Mesodermal cell (in vitro differentiated cells): ENCODE results near the gene CASZ1.

Source experiments
- H3K27ac ChIP-seq: 2 replicates; pipeline ENCODE4 v1.7.0; 2013; ENCODE audit warnings: mild to moderate bottlenecking, low read depth, low read length, moderate library complexity; ENCODE audit not compliant: severe bottlenecking
- H3K36me3 ChIP-seq: 2 replicates; pipeline ENCODE4 v1.7.1; 2013; ENCODE audit warnings: mild to moderate bottlenecking, low read length, moderate library complexity; ENCODE audit not compliant: control insufficient read depth, insufficient read depth
- H3K4me1 ChIP-seq: one replicate; pipeline ENCODE4 v1.7.1; 2013; ENCODE audit warnings: mild to moderate bottlenecking, low read length; ENCODE audit not compliant: insufficient read depth, control insufficient read depth, poor library complexity, severe bottlenecking
- H3K4me3 ChIP-seq: 2 replicates; pipeline ENCODE4 v1.7.0; 2013; ENCODE audit warnings: low read length, control low read depth, mild to moderate bottlenecking; ENCODE audit not compliant: insufficient read depth, poor library complexity, severe bottlenecking; ENCODE audit errors: extremely low read depth
- H3K9me3 ChIP-seq: 2 replicates; pipeline ENCODE4 v1.7.1; 2013; ENCODE audit warnings: mild to moderate bottlenecking, low read length, moderate library complexity; ENCODE audit not compliant: control insufficient read depth
- WGBS, 2 experiments: methylation state at CpG; one replicate each; pipeline ENCODE4 v1.1.5; 2013; ENCODE audit warnings: missing lambda C conversion rate in 2 of 2; ENCODE audit not compliant: insufficient coverage in 2 of 2; 5-methylcytosine and 5-hydroxymethylcytosine counted together

CASZ1 gene

DNA sequence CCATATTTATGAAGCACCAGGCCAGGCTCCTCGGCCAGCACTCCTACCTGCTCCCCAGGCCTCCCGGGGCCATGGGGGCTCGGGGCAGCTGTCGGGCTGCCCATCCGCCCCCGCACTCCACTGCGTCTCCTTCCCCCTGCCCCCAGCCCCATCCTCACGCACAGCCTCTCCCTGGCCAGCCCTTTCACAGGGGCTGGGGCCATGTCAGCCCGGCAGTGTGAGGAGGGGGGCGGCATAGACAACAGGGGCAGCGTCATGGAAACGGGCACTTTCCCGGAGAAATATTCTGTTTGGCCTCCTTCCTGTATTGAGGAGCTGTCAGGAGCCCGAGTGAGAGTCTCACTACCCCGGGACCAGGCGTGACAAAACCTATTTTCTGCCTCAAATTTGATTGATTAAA, 87.3 kb downstream of the CASZ1 start:
- 33 to 38% methylated on average over 9 of the region's 16 CpGs for WGBS, 2 experiments
- Histone ChIP-seq H3K27ac (no peak overlapping the region), H3K9me3 (no peaks in the 10 kb centered on the region), H3K4me1 (peaks cover 11% of the 10 kb centered on the region), H3K4me3 (no peak overlapping the region), H3K36me3 (no peaks in the 10 kb centered on the region)

DNA sequence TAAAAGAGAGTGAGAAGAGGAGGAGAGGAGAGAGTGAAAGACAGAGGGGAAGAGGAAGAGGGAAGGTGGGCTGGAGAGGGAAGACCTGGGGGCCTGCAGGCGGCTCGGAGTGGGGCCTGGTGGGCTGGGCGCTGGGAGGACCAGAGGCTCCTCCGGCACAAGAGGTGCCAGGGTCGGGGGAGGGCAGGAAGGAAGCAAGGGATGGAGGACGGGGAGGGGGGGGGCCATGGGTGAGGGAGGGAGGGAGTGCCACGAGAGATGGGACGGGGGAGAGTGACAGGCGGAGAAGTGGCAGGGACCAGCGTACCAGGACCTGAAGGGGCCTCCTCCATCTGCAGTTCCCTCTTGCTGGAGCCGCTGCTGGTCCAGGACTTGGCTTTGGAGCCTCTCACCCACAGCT, 87.7 kb downstream of the CASZ1 start:
- Histone ChIP-seq H3K36me3 (no peaks in the 10 kb centered on the region), H3K4me3 (no peak overlapping the region), H3K4me1 (peaks cover 15% of the 10 kb centered on the region), H3K27ac (no peak overlapping the region), H3K9me3 (no peaks in the 10 kb centered on the region)
- 57 to 59% methylated on average over 3 to 4 of the region's 11 CpGs for WGBS, 2 experiments

DNA sequence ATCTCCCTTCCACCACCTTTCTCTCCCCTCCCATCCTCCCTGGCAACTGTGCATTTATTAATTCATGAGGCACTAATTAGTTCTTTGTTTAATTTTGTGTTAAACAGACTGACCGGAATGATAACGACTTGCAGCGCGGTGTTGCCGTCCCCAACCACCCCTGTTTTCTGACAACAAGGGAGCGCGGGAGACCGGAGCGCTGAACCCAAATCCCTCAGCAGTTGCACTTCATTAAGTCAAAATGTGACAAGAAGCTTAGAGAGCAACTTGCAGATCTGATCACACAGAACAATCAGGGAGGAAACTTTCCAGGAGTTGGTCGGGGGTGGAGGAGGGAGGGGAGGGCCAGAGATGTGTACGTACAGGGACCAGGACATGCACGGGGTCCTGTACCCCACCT, 89.2 kb downstream of the CASZ1 start:
- peaks cover 17% of the 10 kb centered on the region for H3K4me1 ChIP-seq

DNA sequence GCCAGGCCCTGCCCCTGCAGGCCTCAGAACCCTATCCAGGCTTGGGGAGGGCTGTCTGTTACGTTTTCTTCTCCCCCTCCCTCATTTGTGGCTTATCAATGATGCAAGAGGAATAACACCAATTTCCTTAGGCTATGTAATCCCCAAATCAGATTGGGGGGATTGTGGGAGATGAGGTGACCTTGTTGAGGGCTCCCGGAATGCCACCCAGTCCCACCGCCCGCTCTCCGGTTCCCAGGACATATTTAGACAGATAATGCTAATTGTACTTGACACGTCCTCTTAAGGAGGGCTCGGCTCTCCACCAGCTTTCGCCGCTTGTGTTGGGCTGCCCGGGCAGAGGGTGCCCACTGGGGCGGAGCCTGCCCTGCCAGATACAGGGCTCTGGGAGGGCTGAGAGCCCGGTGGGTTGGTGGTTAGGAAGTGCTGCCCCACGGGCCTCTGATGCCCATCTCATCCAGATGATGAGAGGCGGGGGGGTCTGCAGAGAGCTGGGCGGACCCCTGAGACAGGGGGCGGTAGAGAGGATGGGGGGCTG, 90.0 kb downstream of the CASZ1 start:
- Histone ChIP-seq H3K36me3 (no peaks in the 10 kb centered on the region), H3K27ac (no peak overlapping the region), H3K4me3 (no peak overlapping the region), H3K9me3 (no peaks in the 10 kb centered on the region), H3K4me1 (peaks cover 17% of the 10 kb centered on the region)
- 95 to 97% methylated on average over 10 to 13 of the region's 16 CpGs for WGBS, 2 experiments

More for the DNA sequence above, 89.2 kb downstream of the CASZ1 start:
- Histone ChIP-seq H3K4me3 (no peak overlapping the region), H3K36me3 (no peaks in the 10 kb centered on the region), H3K9me3 (no peaks in the 10 kb centered on the region), H3K27ac (no peak overlapping the region)
- 88 to 95% methylated on average over 8 to 12 of the region's 12 CpGs for WGBS, 2 experiments

DNA sequence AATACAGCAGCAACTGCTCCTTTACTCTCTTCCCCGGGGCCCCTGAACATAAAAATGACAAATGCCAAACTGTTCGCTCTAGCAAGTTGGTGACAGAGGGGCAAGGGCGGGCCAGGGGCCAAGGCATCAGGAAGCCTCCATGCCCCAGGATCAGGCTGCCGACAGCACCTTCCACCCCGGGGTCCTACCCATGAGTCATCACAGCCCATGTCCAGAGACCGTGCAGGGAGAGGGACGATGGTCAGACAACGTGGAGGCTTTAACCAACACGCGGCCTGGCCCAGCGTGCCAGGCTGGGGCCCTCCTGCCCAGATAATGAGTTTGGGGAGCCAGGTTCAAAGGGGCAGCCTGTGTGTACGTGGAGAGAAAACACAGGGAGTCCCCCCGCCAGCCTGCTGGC, 90.5 kb downstream of the CASZ1 start:
- no peaks in the 10 kb centered on the region for H3K9me3 ChIP-seq
- H3K4me1 ChIP-seq: peaks cover 17% of the 10 kb centered on the region
- no peak overlapping the region for H3K27ac ChIP-seq
- no peak overlapping the region for H3K4me3 ChIP-seq
- H3K36me3 ChIP-seq: no peaks in the 10 kb centered on the region
- 86 to 89% methylated on average over 12 to 13 of the region's 13 CpGs for WGBS, 2 experiments

DNA sequence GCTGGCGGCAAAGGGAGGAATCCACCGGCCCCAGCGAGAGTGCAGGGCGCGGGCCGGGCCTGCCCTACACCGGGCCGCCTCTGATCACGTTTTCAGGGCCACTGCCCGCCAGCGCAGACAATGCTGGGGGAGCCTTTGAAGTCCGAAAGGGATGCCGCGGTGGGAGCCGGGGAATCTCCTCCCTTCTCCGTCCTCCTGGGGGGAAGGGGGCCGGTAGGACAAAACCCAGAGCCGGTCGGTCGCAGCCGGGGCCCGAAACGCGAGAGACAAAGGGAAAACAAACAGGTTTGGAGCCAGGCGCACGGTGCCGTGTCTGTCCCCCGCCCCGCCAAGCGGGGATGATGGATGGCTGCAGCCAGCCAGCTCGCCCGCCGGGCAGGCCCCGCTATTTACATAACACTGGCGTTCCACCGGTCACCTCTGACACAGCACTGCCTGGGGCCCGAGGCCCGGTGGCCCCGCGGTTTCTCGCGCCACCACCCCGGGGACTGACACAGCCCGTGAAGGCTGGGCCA, 92.0 kb downstream of the CASZ1 start:
- no peaks in the 10 kb centered on the region for H3K9me3 ChIP-seq
- peaks cover 16% of the 10 kb centered on the region for H3K4me1 ChIP-seq
- no peaks in the 10 kb centered on the region for H3K36me3 ChIP-seq
- no peak overlapping the region for H3K4me3 ChIP-seq
- H3K27ac ChIP-seq: peak overlapping the region; percentile 66
- 7% methylated on average over 37 to 43 of the region's 44 CpGs for whole genome bisulfite sequencing, 2 experiments

DNA sequence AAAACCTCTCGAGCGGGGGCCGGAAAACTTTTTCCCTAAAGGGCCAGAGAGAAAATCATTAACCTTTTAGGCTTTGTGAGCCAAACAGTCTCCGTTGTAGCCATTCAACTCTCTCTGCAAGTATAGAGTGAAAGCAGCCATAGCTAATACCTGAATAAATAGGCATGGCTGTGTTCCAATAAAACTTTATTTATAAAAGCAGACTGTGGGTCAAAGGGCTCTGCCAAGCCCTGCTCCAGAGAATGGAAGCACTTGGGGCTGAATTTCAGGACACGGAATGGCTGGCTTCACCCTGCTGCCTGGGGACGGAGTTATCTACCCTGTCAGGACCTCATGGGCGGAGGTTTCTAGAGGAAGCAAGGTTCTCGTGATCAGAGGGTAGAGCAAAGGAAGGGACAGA, 92.7 kb downstream of the CASZ1 start:
- Histone ChIP-seq H3K36me3 (no peaks in the 10 kb centered on the region), H3K4me3 (no peak overlapping the region), H3K4me1 (peaks cover 11% of the 10 kb centered on the region), H3K27ac (peak overlapping the region; percentile 29), H3K9me3 (no peaks in the 10 kb centered on the region)
- 87 to 93% methylated on average over 5 to 7 of the region's 8 CpGs for WGBS, 2 experiments

DNA sequence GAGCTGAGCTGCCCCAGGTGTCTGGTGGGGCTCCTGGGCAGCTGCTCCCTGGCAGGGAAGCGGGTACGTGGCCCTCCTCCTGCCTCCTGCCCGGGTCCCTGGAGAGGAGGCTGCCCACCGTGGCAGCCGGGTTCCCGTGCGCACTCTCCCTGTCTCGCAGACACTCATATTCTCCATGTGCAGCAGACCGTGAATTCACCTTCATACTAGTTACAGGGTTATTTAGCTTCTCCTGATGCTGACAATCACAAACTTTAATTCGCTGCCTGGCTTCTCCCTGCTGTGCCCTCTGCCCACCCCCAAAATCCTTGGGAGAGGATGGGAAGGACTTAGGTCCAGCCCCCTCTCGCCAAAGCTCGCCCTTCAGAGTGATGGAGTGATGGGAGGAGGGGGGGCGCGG, 95.3 kb downstream of the CASZ1 start:
- peaks cover 11% of the 10 kb centered on the region for H3K4me1 ChIP-seq
- H3K4me3 ChIP-seq: no peak overlapping the region
- 80 to 89% methylated on average over 10 to 11 of the region's 14 CpGs for WGBS, 2 experiments
- H3K36me3 ChIP-seq: no peaks in the 10 kb centered on the region
- no peaks in the 10 kb centered on the region for H3K9me3 ChIP-seq
- no peak overlapping the region for H3K27ac ChIP-seq

DNA sequence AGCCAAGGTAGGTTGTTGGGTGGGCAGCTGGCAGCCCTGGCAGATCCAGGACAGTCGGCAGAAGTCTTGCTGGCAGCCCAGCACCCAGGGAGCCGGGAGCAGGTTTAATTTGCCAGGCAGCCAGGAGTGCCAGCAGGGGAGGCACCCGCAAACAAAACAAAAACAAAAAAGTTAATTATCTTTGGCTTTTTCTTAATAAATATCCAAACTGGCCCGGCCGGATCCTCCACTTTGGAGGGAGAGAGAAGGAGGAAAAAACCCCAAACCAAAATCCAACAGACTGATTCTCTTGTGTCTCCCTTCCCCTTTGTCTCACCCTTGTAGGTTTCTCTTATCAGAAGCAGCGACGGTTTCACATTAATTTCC, 97.0 kb downstream of the CASZ1 start:
- Histone ChIP-seq H3K4me3 (no peak overlapping the region), H3K4me1 (peaks cover 8% of the 10 kb centered on the region), H3K9me3 (no peaks in the 10 kb centered on the region), H3K36me3 (no peaks in the 10 kb centered on the region), H3K27ac (no peak overlapping the region)
- WGBS, 2 experiments: 100% methylated on average over 3 of the region's 7 CpGs; no CpG with 5 or more reads in 1 of the 2 experiments

DNA sequence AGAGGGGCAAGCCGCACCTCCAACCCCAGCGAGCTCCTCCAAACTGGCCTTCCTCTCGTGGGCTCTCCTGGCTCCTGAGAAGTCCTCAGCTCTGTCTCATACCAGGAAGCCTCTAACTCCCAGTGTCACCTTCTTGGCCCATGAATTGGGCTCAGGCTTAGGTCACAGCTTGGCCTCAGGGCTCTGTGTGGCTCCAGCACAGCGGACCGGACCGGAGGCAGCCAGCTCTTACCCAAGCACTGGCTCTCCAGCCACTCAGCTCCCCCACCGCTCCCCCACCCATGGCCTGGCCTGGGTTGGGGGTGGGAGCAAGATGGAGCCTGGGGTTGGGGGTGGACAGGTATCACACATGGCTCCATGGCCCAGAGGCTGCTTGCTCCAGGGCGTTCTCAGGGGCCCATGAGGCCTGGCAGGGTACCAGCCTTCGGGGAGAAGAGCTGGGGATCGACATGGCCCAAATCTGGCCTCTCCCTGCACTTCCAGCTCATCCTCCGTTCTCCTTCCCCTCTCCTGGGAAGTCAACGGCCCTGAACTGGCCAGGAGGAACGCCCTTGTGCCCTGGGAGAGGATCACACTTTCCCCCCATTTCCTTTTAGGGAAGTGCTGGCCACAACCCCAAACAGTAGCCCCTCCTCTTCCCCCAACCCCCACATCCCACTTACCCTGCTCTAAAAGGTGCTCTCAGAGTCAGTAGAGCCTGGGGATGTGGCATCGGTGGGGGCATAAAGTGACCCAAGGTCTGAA, 97.5 kb downstream of the CASZ1 start:
- Histone ChIP-seq H3K9me3 (no peaks in the 10 kb centered on the region), H3K27ac (no peak overlapping the region), H3K4me3 (no peak overlapping the region), H3K36me3 (no peaks in the 10 kb centered on the region), H3K4me1 (peaks cover 4% of the 10 kb centered on the region)
- 79 to 86% methylated on average over 11 to 12 of the region's 14 CpGs for WGBS, 2 experiments

DNA sequence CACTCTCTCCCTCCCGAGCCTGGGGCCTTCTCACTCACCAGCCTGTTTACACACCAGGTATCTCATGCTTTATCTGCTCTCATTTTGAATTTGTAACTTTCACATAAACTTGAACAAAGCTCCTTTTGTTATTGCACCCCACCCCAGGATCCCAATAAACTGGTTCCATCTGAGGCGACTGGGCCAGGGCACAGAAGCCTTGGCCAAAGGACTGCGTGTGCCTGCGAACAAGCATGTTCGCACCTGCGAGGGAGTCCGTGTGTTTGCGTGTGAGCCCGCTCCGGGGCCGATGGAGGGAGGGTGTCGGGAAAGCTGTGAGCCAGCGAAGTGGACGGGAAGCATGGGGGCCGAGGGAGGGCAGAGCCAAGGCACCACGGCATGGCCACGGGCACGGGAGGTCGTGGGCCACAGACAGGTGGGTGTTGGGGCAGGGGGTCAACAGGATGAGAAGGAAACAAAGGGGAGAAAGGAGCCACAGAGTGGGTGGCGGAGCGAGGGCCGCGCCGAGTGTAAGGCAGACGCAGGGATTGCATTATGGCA, 98.8 kb downstream of the CASZ1 start:
- no peaks in the 10 kb centered on the region for H3K36me3 ChIP-seq
- H3K4me1 ChIP-seq: no peaks in the 10 kb centered on the region
- H3K9me3 ChIP-seq: no peaks in the 10 kb centered on the region
- 97% methylated on average over 24 to 25 of the region's 25 CpGs for WGBS, 2 experiments
- H3K27ac ChIP-seq: no peak overlapping the region
- no peak overlapping the region for H3K4me3 ChIP-seq
